ENCODE results near the gene ASCC2. TPM values are rescaled to one million over a fixed set of nuclear protein-coding genes. Genes with fewer than 3 reads are reported as not detected.

The ASCC2 gene
- total RNA-seq, 1 experiment from 2014 or later, result 18.6 TPM

DNA sequence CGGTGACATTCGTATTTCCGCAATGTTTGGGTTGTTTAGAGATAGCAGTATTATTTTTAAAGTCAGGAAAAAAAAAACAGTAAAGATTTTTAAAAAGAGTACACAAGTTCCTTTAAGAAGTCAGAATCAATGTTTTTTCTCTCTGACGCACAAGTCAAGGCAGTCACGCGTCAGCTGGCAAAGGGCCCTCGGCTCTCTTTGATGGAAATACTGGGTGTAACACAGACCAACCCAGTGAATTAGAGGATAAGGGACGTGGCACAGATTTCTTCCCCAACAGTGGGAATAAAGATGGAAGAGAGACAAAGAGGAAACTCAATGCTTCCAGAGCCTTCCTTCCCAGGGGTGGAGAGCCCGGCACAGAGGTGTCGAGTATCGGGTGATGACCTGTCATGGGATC lies 13.4 kb downstream of the ASCC2 start:
- DNase-seq (ENCODE audit: extremely low read depth, low read depth), result no peak

DNA sequence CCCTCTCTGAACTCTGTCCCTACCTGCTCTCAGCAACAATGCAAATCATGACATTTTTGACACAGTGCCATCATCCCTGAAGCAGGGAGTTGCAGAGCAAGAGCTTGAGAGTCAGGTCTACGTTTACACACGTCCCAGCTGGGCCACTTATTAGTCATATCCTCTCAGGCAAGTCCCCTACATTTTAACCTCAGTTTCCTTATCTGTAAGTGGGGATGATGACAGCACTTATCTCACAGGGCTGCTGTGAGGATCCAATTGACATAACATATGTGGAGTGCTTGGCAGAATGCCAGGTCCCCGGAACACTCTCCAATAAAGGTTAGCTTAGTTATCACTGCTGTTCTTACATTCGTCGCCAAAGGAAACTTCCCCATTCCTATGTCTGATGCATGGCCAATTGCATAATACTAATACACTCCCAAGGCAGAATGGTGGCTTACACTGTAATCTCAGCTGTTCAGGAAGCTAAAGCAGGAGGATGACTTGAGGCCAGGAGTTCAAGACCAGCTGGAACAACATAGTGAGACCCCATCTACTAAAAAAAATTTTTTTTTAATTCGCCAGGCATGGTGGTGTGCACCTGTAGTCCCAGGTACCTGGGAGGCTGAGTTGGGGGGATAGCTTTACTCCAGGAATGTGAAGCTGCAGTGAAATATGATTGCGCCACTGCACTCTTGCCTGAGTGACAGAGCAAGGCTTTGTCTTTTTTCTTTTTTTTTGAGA lies 16.6 kb downstream of the ASCC2 start:
- DNase-seq (ENCODE audit: extremely low read depth, low read depth), result no peak

DNA sequence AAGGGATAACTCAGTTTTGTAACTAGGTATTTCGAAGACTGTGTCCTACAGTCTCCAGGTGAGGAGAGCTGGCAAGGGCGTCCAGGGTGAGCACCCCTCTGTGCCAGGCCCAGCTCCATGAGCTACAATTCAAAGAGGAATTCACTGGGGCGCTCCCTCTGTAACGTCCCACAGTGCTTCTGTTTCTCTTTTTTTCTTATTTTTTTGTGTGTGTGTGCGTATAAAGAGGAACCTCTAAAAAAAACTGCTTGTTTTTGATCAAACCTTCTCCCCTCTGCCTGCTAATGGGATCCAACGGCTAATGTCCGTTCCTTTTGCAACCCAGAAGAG lies 17.1 kb downstream of the ASCC2 start:
- DNase-seq (ENCODE audit: extremely low read depth, low read depth), result no peak

DNA sequence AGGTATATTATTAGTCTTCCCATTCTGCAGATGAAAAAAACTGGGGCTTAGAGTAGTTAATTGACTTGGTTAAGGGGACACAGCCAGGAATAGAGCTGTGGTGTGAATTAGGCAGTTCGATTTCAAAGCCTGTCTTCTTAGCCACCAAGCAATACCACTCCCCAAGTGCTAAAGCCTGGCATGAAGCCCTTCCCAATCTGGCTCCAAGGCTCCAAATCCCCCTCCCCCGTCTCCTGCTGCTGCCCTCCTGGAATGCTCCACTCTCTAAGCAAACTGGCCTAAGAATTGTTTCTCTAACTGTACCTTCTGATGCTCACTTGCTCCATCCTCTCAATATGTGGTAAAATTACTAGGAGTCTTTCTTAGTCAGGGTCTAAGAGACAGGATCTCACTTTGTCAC lies 18.6 kb downstream of the ASCC2 start:
- no peak for DNase-seq (ENCODE audit: extremely low read depth, low read depth)

DNA sequence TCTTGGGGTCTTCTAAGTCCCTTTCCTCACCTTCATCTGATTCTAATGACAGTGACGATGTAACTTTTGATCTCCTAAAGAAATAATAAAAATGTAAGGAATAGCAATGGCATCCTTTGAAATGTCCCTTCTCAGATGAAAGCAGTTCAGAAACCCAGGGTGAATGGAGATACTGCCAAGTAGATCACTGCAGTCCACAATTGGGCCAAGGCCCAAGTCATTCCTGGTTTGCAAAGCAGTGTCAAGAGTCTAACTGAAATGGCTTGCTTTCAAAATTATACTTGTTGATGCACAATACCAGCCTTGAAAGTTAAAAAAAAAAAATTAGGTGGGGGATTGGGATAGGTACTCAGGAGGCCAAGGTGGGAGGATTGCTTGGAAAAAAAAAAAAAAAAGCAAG lies 20.4 kb downstream of the ASCC2 start:
- no peak for DNase-seq (ENCODE audit: extremely low read depth, low read depth)

DNA sequence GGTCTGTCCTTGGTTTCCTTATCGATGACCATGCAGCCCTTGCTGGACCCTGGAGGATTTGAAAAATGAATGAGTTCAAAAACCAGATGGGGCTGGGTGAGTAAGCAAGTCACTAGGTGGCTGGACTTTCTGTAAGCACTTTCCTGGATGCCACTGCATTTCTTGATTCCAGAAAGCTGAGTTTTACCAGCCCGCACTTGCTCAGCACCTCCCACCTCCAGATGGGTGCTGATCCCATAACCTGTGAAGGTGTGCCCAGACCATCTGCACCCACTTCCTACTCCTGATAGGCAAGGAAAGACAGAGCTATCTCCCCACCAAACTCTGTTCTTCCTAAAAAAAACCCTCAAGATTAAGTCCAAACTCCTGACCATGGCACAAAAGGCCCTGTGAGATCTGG lies 21.1 kb downstream of the ASCC2 start:
- DNase-seq (ENCODE audit: extremely low read depth, low read depth), result no peak

DNA sequence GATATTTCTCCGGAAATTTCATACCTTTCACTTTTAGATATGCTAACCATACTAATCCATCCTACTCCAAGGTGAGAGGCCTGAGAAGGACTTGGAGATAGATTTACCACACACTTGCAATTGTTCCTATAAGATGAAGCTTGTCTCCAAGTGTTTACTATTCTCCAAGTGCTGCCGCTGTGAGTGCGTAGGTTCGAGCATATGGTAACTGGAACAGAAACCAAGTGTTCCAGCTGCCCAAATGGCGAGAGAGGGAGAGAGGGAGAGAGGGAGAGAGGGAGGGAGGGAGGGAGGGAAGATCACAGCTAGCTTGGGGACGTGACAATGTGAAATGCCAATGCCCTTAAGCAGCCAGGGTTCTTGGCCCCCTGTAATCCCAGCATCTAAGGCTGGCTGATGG lies 21.5 kb downstream of the ASCC2 start:
- no peak for DNase-seq (ENCODE audit: extremely low read depth, low read depth)

DNA sequence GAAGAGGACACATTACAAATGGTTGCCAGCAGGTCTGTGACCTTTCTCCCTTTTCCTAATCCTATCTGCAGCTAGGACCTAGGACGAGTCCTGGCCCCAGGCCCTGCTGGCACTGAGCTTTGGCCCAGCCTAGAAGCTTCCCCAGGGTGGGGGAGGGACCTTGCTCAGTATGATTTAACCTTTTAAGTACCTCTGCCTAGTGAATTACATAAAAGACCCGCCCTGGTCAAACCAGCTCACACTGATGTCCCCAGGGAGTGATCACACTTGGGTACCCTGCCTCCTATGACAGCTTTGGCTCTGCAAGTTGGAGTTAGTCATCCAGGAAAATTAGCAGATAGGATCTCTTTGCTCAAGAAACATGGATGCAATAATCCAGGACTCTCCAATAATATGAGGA lies 21.9 kb downstream of the ASCC2 start:
- no peak for DNase-seq (ENCODE audit: extremely low read depth, low read depth)

DNA sequence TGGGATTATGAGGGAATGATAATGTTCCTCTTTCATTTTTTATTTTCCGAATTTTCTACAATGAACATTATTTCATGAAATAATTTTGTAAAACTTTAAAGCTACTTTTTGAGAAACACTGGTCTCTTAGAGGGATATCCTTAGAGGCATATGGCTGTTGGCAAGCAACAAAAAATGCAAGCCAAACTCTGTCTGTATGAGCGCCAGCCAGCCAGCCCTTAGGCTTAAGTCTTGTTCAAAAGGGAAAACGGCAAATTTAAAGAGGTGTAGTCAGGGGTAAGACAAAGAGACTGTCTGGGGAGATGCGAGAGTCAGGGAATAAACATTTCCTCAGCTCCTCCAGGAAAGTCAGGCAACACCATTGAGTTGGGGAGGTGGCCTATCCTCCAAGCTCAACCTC lies 22.5 kb downstream of the ASCC2 start:
- no peak for DNase-seq (ENCODE audit: extremely low read depth, low read depth)

DNA sequence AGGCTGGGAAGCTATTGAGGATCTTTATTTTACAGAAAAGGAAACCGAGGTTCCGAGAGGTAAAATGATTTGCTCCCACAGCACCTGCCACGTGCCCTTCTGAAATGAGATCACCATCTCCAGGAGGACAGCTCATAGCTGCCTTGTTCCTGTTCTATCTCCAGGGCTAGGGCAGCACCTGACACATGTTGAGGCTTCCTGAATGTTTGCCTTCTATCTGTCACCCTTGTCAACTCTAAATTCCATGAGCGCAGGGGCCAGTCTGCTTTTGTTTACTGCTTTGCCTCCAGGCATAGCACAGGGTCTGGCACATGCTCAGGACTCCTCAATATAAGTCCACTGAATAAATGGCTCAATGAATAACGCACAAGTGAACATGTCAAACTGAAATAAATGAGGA lies 24.1 kb downstream of the ASCC2 start:
- no peak for DNase-seq (ENCODE audit: extremely low read depth, low read depth)

DNA sequence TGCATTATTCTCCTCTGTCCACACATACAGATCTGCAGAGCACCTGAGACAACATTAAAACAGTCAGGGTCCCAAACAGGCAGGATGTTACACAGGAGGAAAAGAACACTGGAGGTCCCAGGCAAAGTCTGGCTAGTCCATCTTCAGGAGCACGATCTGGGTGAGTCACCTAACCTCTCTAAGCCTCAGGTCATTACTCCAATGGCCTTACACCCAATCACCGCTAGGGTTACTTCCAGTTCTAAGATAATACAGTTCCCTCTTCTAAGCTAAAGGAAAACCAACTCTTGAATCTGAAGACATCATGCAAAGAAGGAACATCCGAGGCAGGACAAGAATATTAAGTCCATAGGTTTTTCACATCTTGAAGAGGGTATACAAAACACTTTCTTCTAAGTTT lies 24.5 kb downstream of the ASCC2 start:
- DNase-seq (ENCODE audit: extremely low read depth, low read depth), result no peak

DNA sequence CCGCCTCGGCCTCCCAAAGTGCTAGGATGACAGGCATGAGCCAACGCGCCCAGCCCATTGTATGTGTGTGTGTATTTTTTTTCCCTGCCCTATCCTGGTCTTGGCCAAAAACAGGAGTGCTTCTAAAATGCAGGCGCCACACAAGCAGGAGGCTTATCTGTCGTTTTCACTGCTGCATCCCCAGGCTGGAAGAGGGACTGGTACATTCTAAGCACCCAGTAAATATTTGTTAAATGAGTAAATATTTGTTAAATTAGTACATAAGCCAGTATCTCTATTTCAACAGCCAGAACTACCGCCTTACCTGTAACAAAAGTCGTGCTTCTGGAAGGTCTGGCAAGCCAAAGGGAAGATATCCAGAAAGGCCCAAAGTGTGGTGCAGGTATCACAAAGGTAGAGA lies 24.9 kb downstream of the ASCC2 start:
- no peak for DNase-seq (ENCODE audit: extremely low read depth, low read depth)

DNA sequence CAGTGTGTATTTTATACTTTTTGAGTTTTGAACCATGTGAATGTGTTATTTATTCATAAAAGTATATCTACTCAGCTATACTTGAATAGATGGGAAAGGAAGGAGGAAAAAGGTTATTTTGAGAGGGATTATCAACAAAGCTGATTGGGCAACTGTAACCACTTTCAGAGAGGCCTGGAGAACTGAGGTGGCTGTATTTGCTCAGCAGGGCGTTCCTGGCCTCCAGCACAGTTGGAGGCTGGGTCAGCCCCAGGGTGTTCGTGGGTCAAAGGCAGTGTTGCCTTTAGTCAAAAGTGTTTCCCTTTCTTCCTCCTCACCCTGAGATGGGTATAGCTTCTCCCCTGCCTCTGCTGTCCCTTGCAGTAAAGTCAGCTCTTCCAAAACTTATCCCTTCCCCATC lies 26.7 kb downstream of the ASCC2 start:
- no peak for DNase-seq (ENCODE audit: extremely low read depth, low read depth)

DNA sequence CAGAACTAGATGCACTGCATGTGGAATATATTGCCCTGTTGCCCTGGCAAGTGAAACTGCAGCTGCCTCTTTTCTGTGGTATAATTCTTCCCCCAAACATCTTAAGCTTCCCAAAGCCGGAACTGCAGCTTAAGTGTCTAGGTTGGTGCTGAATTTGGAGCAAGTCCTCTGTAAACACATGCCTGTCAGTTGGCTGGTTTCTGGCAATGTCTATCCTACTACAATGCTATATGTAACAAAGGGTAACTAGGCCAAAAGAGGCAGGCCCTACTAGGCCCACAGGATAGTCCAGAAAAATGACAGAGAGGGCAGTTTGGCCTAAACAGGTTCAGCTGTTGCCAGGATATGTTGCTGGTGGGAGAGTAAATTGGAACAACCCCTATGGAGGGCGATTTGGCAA lies 27.9 kb downstream of the ASCC2 start:
- no peak for DNase-seq (ENCODE audit: extremely low read depth, low read depth)

DNA sequence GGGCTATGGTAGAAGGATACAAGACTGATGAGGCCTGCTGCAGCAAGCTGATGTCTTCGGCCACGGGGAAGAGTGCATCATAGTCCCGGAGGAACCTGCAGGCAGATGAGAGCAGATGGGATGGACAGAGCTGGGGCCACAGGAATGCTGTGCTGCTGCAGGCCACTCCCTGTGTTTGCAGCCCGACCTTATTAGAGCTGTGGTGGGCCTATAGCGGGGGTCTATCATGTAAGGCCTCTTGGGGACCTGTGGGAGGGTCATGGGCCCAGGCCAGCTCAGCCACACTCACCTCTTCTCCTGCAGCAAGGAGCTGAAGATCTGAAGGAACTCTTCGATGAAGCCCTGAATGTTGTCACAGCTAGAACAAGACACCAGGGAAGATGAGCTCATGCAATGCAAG lies 31.9 kb downstream of the ASCC2 start:
- DNase-seq (ENCODE audit: extremely low read depth, low read depth), result no peak

DNA sequence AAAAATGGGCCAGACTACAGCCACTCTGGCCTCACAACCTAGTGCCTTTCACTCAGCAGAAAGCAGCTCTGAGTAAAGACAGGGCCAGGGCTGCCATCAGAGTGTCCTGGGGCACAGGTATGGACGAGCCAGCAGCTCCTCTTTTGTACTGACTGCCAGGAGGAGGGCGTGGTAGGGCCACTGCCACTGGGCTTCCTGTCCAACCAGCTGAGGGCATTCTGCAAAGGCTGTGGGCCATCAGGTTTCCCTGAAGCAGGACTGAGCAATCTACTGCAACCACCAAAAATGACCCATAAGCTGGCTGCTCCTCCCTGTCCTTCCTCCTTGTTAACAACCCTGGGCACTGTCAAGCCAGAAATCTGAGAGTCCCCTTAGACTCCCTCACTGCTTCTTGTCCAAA lies 33.1 kb downstream of the ASCC2 start:
- DNase-seq (ENCODE audit: extremely low read depth, low read depth), result no peak

DNA sequence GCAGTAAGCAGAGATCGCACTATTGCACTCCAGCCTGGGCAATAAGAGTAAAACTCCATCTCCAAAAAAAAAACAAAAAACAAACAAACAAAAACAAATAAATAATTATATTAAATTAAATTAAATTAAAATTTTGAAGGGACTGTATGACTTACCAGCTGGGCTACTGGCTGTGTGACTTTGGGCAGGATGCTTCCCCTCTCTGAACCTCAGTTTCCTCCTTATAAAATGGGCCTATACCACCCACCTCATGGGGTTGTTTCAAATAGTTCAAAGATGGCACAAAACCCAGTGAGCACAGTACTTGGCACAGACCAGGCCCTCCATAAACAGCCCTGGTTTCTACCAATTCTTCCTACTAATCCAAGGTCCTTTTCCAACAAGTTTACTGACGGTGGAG lies 34.9 kb downstream of the ASCC2 start:
- no peak for DNase-seq (ENCODE audit: extremely low read depth, low read depth)

DNA sequence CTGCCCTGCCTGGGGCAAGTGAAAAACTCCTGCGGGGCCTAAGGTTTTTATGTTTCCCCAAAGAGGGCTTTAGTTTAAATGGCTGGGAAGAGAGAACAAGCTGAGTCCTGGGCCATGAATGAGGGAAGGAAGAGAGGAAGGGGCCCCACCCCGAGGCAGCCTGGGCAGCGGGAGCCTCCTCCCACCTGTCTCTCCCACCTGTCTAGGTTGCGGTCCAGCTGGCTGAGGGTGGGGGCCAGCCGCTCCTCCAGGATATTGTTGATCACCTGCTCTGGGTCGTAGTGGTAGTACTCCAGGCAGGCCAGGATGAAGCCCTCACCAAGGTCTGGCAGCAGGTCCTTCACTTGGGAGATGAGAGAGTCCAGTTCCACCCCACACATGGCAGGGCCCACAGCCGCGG lies 36.3 kb downstream of the ASCC2 start:
- DNase-seq (ENCODE audit: extremely low read depth, low read depth), result no peak

DNA sequence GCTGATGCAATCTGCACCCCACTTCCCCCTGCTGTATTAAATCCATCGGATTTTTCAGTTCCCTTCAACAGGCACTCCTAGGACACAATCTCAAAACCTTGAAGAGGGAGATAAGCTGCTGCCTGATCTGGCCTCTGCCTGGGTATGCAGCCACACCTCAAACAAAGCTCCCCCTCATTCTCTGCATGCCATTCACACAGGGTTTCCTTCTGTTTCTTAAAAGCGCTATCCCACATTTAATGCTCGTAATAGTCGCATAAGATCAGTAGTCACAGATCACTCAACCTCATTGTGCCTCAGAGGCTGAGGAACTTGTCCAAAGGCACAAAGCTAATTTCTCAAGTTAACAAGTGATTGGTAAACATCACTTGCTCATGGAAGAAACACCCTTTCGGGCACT lies 36.9 kb downstream of the ASCC2 start:
- DNase-seq (ENCODE audit: extremely low read depth, low read depth), result no peak

DNA sequence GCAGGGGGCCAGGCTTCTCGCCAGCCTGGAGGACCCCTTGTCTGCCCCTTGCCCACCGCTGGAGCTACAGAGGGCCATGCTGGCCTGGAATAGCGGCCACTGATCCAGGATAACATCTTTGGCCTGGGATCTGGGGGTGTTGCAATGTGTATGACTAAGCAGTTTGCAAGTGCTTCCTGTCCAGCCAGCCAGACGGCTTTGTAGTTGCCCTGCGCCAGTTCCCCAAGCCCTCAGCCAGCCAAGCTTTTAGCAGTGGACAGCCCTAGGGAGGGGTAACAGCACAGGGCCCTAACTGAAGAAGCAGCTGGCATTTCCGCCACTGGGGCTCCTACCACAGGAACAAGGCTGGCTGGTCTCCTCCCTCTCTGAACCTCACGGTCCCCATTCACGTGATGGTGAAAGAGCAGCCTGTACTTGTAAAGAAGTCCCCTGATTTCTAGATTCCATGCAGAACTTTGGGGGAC lies 38.8 kb downstream of the ASCC2 start:
- DNase-seq (ENCODE audit: extremely low read depth, low read depth), result peak; percentile 86

DNA sequence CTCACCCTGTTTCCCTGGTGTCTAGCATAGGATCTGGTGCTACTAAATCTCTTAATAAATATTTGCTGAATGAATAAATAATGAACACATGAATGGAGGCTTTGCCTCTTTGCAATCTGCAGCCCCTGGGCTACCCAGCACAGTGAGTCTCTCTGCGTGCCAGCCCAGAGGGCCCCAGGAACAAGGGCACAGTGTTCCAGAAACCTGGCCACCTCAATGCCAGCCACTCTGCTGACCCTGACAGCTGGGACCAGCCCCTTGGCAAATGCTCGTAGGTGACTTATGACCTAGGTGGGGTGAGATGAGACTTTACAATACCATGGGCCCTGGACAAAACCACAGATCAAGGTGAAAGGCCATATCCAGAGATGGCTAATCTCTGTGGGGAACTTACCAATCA lies 39.3 kb downstream of the ASCC2 start:
- DNase-seq (ENCODE audit: extremely low read depth, low read depth), result no peak

DNA sequence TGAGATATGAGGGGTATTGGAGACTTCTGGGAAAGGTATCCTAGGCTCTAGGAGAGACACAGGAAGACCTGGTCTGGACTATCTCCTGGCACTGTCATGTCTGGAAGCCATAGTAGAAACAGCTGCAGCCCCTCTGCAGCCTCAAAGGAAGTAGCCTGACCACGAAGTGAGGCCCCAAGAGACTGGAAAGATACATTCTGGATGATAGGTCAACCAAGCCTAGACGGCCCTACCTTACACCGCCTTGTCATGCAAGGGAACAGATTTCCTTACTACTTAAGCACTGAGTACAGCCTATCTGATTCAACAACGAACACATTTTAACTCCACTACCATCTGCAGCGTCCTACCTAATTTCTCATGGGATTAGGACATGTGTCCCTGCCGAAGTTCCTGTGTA lies 39.8 kb downstream of the ASCC2 start:
- no peak for DNase-seq (ENCODE audit: extremely low read depth, low read depth)

DNA sequence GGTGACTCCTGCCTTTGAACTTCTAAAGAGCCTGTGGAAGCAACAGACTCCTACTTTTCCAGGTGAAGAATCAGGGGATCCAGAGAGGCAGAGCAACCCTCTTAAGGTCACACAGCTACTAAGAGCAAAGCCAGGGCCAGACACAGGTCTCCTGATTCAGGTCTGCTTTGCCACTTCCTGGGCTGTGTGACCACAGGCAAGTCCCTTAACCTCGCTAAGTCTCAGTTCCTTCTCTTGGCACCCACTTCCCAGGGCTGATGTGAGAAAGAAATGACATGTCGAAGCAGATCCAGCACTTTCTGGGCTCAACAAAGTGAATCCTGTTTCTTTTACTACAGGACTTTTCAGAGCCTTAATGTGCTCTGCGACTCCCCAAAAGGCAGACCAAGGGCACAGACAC lies 40.7 kb downstream of the ASCC2 start:
- no peak for DNase-seq (ENCODE audit: extremely low read depth, low read depth)

All from NCI-H460 (cell line).